WTC11 (cell line): ENCODE measurements around the gene ACVR1B. TPM values are rescaled to one million over a fixed set of nuclear protein-coding genes. Genes with fewer than 3 reads are reported as not detected.

Experiments used
- ATAC-seq: fragments of 200-7000 bp; cut with Tn5 transposase; 2 replicates; pipeline ENCODE4 v1.10.0; 2021; ENCODE audit warnings: mild to moderate bottlenecking, moderate library complexity
- CTCF ChIA-PET: fragments of 300-600 bp; sonication (Branson Sonifier 250); formaldehyde crosslinking; loops from one replicate; lab custom pipeline; 2021; ENCODE audit warnings: antibody characterized with exemption; lab: Charles Lee
- POLR2A ChIA-PET: fragments of 350-600 bp; sonication (Branson Sonifier 250); formaldehyde crosslinking; loops from one replicate; lab custom pipeline; 2021; ENCODE audit warnings: antibody characterized with exemption; lab: Charles Lee
- DNase-seq: peaks from one replicate; pipeline ENCODE4 v3.0.0; 2021; ENCODE audit warnings: low spot score
- H3K27ac Mint-ChIP-seq: 2 replicates; pipeline ENCODE4 v1.8.0; 2021; ENCODE audit warnings: mixed read lengths
- H3K27me3 Mint-ChIP-seq: 2 replicates; pipeline ENCODE4 v1.8.0; 2021; ENCODE audit warnings: low read depth, mild to moderate bottlenecking, moderate library complexity, mixed read lengths
- H3K36me3 Mint-ChIP-seq: 2 replicates; pipeline ENCODE4 v1.8.0; 2021; ENCODE audit warnings: mixed read lengths
- H3K4me1 Mint-ChIP-seq: 2 replicates; pipeline ENCODE4 v1.8.0; 2022; ENCODE audit warnings: mixed read lengths
- H3K4me3 Mint-ChIP-seq: 2 replicates; pipeline ENCODE4 v1.8.0; 2021; ENCODE audit warnings: mild to moderate bottlenecking, moderate library complexity, mixed read lengths
- H3K9me3 Mint-ChIP-seq: 2 replicates; pipeline ENCODE4 v1.8.0; 2021; ENCODE audit warnings: mixed read lengths
- ELF4 ChIP-seq: sonication (generic); formaldehyde crosslinking; IDR thresholded peaks from 2 replicates; pipeline ENCODE4 v1.8.1; 2022; ENCODE audit warnings: low read depth, mild to moderate bottlenecking, moderate library complexity, missing genetic modification reagents
- ETV6 ChIP-seq: sonication (generic); formaldehyde crosslinking; IDR thresholded peaks from 2 replicates; pipeline ENCODE4 v1.8.1; 2022; ENCODE audit warnings: mild to moderate bottlenecking, missing genetic modification reagents
- FOXK1 ChIP-seq: sonication (generic); formaldehyde crosslinking; IDR thresholded peaks from 2 replicates; pipeline ENCODE4 v1.8.0; 2022; ENCODE audit warnings: mild to moderate bottlenecking, moderate library complexity, missing genetic modification reagents
- FOXP1 ChIP-seq: sonication (generic); formaldehyde crosslinking; IDR thresholded peaks from 2 replicates; pipeline ENCODE4 v1.8.0; 2022; ENCODE audit warnings: missing genetic modification reagents, mild to moderate bottlenecking, moderate library complexity, borderline replicate concordance
- GABPB1 ChIP-seq: sonication (generic); formaldehyde crosslinking; IDR thresholded peaks from 2 replicates; pipeline ENCODE4 v1.8.1; 2023; ENCODE audit warnings: mild to moderate bottlenecking, missing genetic modification reagents
- MXD4 ChIP-seq: fragments of 250-450 bp; sonication (Bioruptor Pico); IDR thresholded peaks from 2 replicates; pipeline ENCODE4 v1.8.0; 2021; ENCODE audit warnings: mild to moderate bottlenecking, moderate library complexity, borderline replicate concordance
- MYBL2 ChIP-seq: sonication (generic); formaldehyde crosslinking; IDR thresholded peaks from 2 replicates; pipeline ENCODE4 v1.8.1; 2023; ENCODE audit warnings: mild to moderate bottlenecking, moderate library complexity, missing genetic modification reagents
- SP1 ChIP-seq: sonication (generic); formaldehyde crosslinking; conservative IDR thresholded peaks from 2 replicates; pipeline ENCODE4 v1.8.1; 2022; ENCODE audit warnings: missing genetic modification reagents
- TEAD1 ChIP-seq: sonication (generic); formaldehyde crosslinking; IDR thresholded peaks from 2 replicates; pipeline ENCODE4 v1.8.0; 2022; ENCODE audit warnings: mild to moderate bottlenecking, missing genetic modification reagents
- ZNF121 ChIP-seq: sonication (generic); formaldehyde crosslinking; IDR thresholded peaks from 2 replicates; pipeline ENCODE4 v1.8.0; 2023; ENCODE audit warnings: missing genetic modification reagents
- ZNF232 ChIP-seq: sonication (generic); formaldehyde crosslinking; IDR thresholded peaks from 2 replicates; pipeline ENCODE4 v1.8.0; 2022; ENCODE audit warnings: mild to moderate bottlenecking, missing genetic modification reagents
- total RNA-seq: library from RNA; stranded (reverse); gene quantifications from 3 replicates; pipeline ENCODE4 v1.2.3, GENCODE V29; 2021
- TF ChIP-seq, protein P1 (sequence below): fragments of 250-450 bp; sonication (Bioruptor Pico); IDR thresholded peaks from 2 replicates; pipeline ENCODE4 v2.1.2; 2022; ENCODE audit warnings: mild to moderate bottlenecking, moderate library complexity
- TF ChIP-seq, protein P2 (sequence below): sonication (generic); formaldehyde crosslinking; IDR thresholded peaks from 2 replicates; pipeline ENCODE4 v1.8.0; 2022; ENCODE audit warnings: mild to moderate bottlenecking, missing genetic modification reagents
- TF ChIP-seq, protein P3 (sequence below): sonication (generic); formaldehyde crosslinking; IDR thresholded peaks from 2 replicates; pipeline ENCODE4 v1.8.1; 2023; ENCODE audit warnings: mild to moderate bottlenecking, missing genetic modification reagents, borderline replicate concordance
- TF ChIP-seq, protein P4 (sequence below): sonication (generic); formaldehyde crosslinking; IDR thresholded peaks from 2 replicates; pipeline ENCODE4 v1.8.1; 2023; ENCODE audit warnings: mild to moderate bottlenecking, missing genetic modification reagents, moderate library complexity
- TF ChIP-seq, protein P5 (sequence below): sonication (generic); formaldehyde crosslinking; IDR thresholded peaks from 2 replicates; pipeline ENCODE4 v1.8.0; 2023; ENCODE audit warnings: missing genetic modification reagents
- TF ChIP-seq, protein P6 (sequence below): sonication (generic); formaldehyde crosslinking; IDR thresholded peaks from 2 replicates; pipeline ENCODE4 v1.8.0; 2022; ENCODE audit warnings: mild to moderate bottlenecking, missing genetic modification reagents
- TF ChIP-seq, protein P7 (sequence below): sonication (generic); formaldehyde crosslinking; IDR thresholded peaks from 2 replicates; pipeline ENCODE4 v1.8.1; 2022; ENCODE audit warnings: mild to moderate bottlenecking, moderate library complexity, missing genetic modification reagents
- TF ChIP-seq, protein P8 (sequence below): sonication (generic); formaldehyde crosslinking; IDR thresholded peaks from 2 replicates; pipeline ENCODE4 v1.8.1; 2023; ENCODE audit warnings: mild to moderate bottlenecking, moderate library complexity, missing genetic modification reagents
- TF ChIP-seq, protein P9 (sequence below): fragments of 250-450 bp; sonication (Bioruptor Pico); IDR thresholded peaks from 2 replicates; pipeline ENCODE4 v1.8.0; 2021; ENCODE audit warnings: mild to moderate bottlenecking
- TF ChIP-seq, protein P10 (sequence below): sonication (generic); formaldehyde crosslinking; IDR thresholded peaks from 2 replicates; pipeline ENCODE4 v1.8.1; 2023; ENCODE audit warnings: mild to moderate bottlenecking, missing genetic modification reagents

ACVR1B gene
- total RNA-seq, 1 experiment from 2014 or later, result 24.1 TPM

DNA sequence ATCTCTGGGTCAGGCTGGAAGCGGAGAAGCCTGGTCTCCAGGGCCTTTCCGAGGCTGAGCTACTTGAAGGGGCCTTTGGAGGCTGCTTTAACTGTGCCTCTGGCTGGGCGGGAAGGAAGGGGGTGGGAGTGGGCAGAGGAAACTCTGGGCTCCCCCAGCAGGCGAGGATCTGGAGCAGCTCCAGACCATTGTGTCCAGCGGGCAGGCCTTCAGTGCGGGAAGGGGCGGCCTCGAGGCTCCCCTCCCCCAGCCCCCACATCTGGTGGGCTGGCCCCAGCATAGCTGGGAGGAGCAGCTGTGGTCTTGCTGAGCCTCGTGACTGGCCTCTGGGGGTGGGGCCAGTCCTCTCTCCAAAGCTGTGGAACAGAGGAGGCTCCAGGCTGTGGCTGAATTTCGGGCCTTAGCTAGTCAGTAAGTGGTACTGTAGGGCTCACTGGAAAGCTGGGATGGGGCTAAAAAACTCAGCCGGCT is 58.7 kb downstream of the ACVR1B start:
- H3K4me1 Mint-ChIP-seq, result peaks cover 41% of the 10 kb centered on the region
- ChIA-PET CTCF (interaction anchor here (0.8 to 38.0 kb wide), 20 partner anchors 13 to 161 kb away, joined by 3 to 1431 read pairs (median 5); partner anchors contain the start of genes ATG101, FIGNL2 and NR4A1), POLR2A (interaction anchor here (0.6 to 1.6 kb wide), 6 partner anchors 10 to 1408 kb away, joined by 3 to 8 read pairs (median 4); no protein-coding TSS in a partner anchor)
- 0 out of 2 replicates have a peak overlapping the region, but pooled peaks have one; percentile 42 for H3K27ac Mint-ChIP-seq
- H3K36me3 Mint-ChIP-seq, result peaks cover 5% of the 10 kb centered on the region; the same call in 1 of the 2 replicates
- DNase-seq, result peak; percentile 81
- no peak overlapping the region for H3K4me3 Mint-ChIP-seq
- ATAC-seq, result peak; percentile 75
- H3K9me3 Mint-ChIP-seq, result no peaks in the 10 kb centered on the region
- H3K27me3 Mint-ChIP-seq, result peaks cover 68% of the 10 kb centered on the region
- TF ChIP-seq FOXP1 (CRISPR knock-in tag) (no peak), GABPB1 (CRISPR knock-in tag) (0 out of 2 replicates have a peak, but pooled peaks have one; percentile 24), ETV6 (CRISPR knock-in tag) (peak; percentile 79; the same call in 1 of the 2 replicates), TEAD1 (CRISPR knock-in tag) (no peak), ZNF232 (CRISPR knock-in tag) (no peak), ELF4 (no peak), FOXK1 (CRISPR knock-in tag) (no peak), ZNF121 (CRISPR knock-in tag) (no peak), SP1 (CRISPR knock-in tag) (peak; percentile 80), MYBL2 (CRISPR knock-in tag) (no peak), MXD4 (CRISPR knock-in tag) (no peak)
- TF ChIP-seq, protein P1, sequence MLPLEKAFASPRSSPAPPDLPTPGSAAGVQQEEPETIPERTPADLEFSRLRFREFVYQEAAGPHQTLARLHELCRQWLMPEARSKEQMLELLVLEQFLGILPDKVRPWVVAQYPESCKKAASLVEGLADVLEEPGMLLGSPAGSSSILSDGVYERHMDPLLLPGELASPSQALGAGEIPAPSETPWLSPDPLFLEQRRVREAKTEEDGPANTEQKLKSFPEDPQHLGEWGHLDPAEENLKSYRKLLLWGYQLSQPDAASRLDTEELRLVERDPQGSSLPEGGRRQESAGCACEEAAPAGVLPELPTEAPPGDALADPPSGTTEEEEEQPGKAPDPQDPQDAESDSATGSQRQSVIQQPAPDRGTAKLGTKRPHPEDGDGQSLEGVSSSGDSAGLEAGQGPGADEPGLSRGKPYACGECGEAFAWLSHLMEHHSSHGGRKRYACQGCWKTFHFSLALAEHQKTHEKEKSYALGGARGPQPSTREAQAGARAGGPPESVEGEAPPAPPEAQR (CRISPR knock-in tag), result no peak
- TF ChIP-seq, protein P2, sequence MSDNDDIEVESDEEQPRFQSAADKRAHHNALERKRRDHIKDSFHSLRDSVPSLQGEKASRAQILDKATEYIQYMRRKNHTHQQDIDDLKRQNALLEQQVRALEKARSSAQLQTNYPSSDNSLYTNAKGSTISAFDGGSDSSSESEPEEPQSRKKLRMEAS, result peak; percentile 18; the same call in 1 of the 2 replicates
- TF ChIP-seq, protein P3, sequence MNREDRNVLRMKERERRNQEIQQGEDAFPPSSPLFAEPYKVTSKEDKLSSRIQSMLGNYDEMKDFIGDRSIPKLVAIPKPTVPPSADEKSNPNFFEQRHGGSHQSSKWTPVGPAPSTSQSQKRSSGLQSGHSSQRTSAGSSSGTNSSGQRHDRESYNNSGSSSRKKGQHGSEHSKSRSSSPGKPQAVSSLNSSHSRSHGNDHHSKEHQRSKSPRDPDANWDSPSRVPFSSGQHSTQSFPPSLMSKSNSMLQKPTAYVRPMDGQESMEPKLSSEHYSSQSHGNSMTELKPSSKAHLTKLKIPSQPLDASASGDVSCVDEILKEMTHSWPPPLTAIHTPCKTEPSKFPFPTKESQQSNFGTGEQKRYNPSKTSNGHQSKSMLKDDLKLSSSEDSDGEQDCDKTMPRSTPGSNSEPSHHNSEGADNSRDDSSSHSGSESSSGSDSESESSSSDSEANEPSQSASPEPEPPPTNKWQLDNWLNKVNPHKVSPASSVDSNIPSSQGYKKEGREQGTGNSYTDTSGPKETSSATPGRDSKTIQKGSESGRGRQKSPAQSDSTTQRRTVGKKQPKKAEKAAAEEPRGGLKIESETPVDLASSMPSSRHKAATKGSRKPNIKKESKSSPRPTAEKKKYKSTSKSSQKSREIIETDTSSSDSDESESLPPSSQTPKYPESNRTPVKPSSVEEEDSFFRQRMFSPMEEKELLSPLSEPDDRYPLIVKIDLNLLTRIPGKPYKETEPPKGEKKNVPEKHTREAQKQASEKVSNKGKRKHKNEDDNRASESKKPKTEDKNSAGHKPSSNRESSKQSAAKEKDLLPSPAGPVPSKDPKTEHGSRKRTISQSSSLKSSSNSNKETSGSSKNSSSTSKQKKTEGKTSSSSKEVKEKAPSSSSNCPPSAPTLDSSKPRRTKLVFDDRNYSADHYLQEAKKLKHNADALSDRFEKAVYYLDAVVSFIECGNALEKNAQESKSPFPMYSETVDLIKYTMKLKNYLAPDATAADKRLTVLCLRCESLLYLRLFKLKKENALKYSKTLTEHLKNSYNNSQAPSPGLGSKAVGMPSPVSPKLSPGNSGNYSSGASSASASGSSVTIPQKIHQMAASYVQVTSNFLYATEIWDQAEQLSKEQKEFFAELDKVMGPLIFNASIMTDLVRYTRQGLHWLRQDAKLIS (CRISPR knock-in tag), result no peak
- TF ChIP-seq, protein P4, sequence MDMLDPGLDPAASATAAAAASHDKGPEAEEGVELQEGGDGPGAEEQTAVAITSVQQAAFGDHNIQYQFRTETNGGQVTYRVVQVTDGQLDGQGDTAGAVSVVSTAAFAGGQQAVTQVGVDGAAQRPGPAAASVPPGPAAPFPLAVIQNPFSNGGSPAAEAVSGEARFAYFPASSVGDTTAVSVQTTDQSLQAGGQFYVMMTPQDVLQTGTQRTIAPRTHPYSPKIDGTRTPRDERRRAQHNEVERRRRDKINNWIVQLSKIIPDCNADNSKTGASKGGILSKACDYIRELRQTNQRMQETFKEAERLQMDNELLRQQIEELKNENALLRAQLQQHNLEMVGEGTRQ (CRISPR knock-in tag), result peak; percentile 82
- TF ChIP-seq, protein P5, sequence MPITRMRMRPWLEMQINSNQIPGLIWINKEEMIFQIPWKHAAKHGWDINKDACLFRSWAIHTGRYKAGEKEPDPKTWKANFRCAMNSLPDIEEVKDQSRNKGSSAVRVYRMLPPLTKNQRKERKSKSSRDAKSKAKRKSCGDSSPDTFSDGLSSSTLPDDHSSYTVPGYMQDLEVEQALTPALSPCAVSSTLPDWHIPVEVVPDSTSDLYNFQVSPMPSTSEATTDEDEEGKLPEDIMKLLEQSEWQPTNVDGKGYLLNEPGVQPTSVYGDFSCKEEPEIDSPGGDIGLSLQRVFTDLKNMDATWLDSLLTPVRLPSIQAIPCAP, result no peak
- TF ChIP-seq, protein P6, sequence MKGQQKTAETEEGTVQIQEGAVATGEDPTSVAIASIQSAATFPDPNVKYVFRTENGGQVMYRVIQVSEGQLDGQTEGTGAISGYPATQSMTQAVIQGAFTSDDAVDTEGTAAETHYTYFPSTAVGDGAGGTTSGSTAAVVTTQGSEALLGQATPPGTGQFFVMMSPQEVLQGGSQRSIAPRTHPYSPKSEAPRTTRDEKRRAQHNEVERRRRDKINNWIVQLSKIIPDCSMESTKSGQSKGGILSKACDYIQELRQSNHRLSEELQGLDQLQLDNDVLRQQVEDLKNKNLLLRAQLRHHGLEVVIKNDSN (CRISPR knock-in tag), result peak; percentile 70; the same call in 1 of the 2 replicates
- TF ChIP-seq, protein P7, sequence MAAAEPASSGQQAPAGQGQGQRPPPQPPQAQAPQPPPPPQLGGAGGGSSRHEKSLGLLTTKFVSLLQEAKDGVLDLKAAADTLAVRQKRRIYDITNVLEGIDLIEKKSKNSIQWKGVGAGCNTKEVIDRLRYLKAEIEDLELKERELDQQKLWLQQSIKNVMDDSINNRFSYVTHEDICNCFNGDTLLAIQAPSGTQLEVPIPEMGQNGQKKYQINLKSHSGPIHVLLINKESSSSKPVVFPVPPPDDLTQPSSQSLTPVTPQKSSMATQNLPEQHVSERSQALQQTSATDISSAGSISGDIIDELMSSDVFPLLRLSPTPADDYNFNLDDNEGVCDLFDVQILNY (CRISPR knock-in tag), result no peak
- TF ChIP-seq, protein P8, sequence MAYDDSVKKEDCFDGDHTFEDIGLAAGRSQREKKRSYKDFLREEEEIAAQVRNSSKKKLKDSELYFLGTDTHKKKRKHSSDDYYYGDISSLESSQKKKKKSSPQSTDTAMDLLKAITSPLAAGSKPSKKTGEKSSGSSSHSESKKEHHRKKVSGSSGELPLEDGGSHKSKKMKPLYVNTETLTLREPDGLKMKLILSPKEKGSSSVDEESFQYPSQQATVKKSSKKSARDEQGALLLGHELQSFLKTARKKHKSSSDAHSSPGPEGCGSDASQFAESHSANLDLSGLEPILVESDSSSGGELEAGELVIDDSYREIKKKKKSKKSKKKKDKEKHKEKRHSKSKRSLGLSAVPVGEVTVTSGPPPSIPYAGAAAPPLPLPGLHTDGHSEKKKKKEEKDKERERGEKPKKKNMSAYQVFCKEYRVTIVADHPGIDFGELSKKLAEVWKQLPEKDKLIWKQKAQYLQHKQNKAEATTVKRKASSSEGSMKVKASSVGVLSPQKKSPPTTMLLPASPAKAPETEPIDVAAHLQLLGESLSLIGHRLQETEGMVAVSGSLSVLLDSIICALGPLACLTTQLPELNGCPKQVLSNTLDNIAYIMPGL, result no peak
- TF ChIP-seq, protein P9, sequence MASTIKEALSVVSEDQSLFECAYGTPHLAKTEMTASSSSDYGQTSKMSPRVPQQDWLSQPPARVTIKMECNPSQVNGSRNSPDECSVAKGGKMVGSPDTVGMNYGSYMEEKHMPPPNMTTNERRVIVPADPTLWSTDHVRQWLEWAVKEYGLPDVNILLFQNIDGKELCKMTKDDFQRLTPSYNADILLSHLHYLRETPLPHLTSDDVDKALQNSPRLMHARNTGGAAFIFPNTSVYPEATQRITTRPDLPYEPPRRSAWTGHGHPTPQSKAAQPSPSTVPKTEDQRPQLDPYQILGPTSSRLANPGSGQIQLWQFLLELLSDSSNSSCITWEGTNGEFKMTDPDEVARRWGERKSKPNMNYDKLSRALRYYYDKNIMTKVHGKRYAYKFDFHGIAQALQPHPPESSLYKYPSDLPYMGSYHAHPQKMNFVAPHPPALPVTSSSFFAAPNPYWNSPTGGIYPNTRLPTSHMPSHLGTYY, result no peak
- TF ChIP-seq, protein P10, sequence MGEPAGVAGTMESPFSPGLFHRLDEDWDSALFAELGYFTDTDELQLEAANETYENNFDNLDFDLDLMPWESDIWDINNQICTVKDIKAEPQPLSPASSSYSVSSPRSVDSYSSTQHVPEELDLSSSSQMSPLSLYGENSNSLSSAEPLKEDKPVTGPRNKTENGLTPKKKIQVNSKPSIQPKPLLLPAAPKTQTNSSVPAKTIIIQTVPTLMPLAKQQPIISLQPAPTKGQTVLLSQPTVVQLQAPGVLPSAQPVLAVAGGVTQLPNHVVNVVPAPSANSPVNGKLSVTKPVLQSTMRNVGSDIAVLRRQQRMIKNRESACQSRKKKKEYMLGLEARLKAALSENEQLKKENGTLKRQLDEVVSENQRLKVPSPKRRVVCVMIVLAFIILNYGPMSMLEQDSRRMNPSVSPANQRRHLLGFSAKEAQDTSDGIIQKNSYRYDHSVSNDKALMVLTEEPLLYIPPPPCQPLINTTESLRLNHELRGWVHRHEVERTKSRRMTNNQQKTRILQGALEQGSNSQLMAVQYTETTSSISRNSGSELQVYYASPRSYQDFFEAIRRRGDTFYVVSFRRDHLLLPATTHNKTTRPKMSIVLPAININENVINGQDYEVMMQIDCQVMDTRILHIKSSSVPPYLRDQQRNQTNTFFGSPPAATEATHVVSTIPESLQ (CRISPR knock-in tag), result no peak
